GM23248 (cell line): ENCODE data around the gene LBR.

Experiments used
- EZH2 ChIP-seq: fragments of 200-600 bp; sonication (generic); IDR thresholded peaks from 2 replicates; pipeline ENCODE4 v1.6.1; 2018; ENCODE audit warnings: antibody characterized with exemption, mild to moderate bottlenecking; ENCODE audit not compliant: insufficient read depth, poor library complexity, severe bottlenecking
- EZH2phosphoT487 ChIP-seq: fragments of 200-600 bp; sonication (generic); IDR thresholded peaks from 2 replicates; pipeline ENCODE4 v1.6.1; 2018; ENCODE audit warnings: antibody characterized with exemption, moderate library complexity, mild to moderate bottlenecking, low read depth; ENCODE audit not compliant: insufficient read depth

DNA sequence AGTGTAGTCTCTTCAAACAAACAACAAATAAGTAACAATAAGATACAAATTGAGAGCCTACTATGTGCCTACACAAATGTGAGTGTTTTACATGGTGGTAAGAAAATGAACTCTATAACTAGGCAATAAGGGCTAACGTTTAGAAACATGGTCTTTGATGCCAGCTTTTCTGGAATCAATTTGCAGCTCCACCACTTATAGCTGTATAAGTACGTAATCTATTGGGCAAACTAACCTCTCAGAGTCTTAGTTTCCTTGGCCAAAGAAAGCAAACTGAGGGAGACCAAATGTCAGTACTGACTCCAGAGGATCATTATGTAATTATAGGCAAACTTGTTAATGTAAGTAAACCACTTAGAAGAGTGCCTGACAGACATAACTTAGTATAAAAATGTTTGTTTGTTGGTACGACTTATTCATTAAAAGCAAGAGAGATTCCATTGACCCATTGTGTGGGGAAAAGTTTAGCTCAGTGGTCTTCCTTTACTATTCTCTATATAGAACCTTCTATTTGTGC lies 59.7 kb downstream of the LBR start:
- TF ChIP-seq EZH2 (no peak), EZH2phosphoT487 (no peak)
